Gastroesophageal sphincter (tissue), 4 donors: ENCODE results near the gene FUT8. TPM values are rescaled to one million over a fixed set of nuclear protein-coding genes. Genes with fewer than 3 reads are reported as not detected.

Source experiments
- ATAC-seq: fragments of 150-250 bp; one replicate; pipeline ENCODE4 v1.9.1; 2016; ENCODE audit warnings: mild to moderate bottlenecking, moderate library complexity
- H3K27ac ChIP-seq, 4 donors: fragments of 200-600 bp; sonication (generic) in 3 of 4; 1 replicate in 3 of 4; 2 replicates in 1 of 4; pipeline ENCODE4 v1.5.1; 2016 to 2019
- H3K27me3 ChIP-seq: fragments of 200-600 bp; sonication (generic); one replicate; pipeline ENCODE4 v1.5.1; 2019
- H3K36me3 ChIP-seq, 2 donors: fragments of 200-600 bp; sonication (generic); one replicate each; pipeline ENCODE4 v1.5.1; 2019; ENCODE audit warnings: control low read depth in 1 of 2
- H3K4me1 ChIP-seq, 3 donors: fragments of 200-600 bp; sonication (generic); 1 replicate in 2 of 3; 2 replicates in 1 of 3; pipeline ENCODE4 v1.5.1; 2016 to 2019; ENCODE audit warnings: control low read depth in 2 of 3
- H3K4me3 ChIP-seq, 2 donors: fragments of 200-600 bp; sonication (generic); one replicate each; pipeline ENCODE4 v1.5.1; 2019; ENCODE audit warnings: mild to moderate bottlenecking in 1 of 2, moderate library complexity in 1 of 2
- H3K9me3 ChIP-seq, 3 donors: fragments of 200-600 bp; sonication (generic); one replicate each; pipeline ENCODE4 v1.5.1; 2017 to 2019; ENCODE audit warnings: control low read depth in 2 of 3
- EP300 ChIP-seq: sonication (generic); formaldehyde crosslinking; IDR thresholded peaks from one replicate; pipeline ENCODE4 v1.6.1; 2017; ENCODE audit warnings: antibody characterized with exemption, mild to moderate bottlenecking
- POLR2A ChIP-seq, 2 donors: fragments of 450-650 bp; IDR thresholded peaks; one replicate each; pipeline ENCODE4 v1.6.1; 2017; ENCODE audit warnings: antibody characterized with exemption in 2 of 2, mild to moderate bottlenecking in 2 of 2, moderate library complexity in 1 of 2
- POLR2AphosphoS5 ChIP-seq: sonication (generic); formaldehyde crosslinking; IDR thresholded peaks from one replicate; pipeline ENCODE4 v1.6.1; 2017; ENCODE audit warnings: antibody characterized with exemption
- WGBS, 2 donors: methylation state at CpG; one replicate each; pipeline ENCODE4 v1.1.5; 2018; ENCODE audit warnings: low coverage in 1 of 2; 5-methylcytosine and 5-hydroxymethylcytosine counted together
- total RNA-seq, 4 donors: library from RNA; depleted of rRNA; stranded (reverse); fragments of >200 nt; gene quantifications; one replicate each; pipeline ENCODE4 v1.1.0, GENCODE V29; 2016
- TF ChIP-seq, protein P1 (sequence below), 4 experiments: fragments of 200-600 bp in 2 of 4; fragments of 450-650 bp in 2 of 4; sonication (generic) in 1 of 4; IDR thresholded peaks; one replicate each; pipeline ENCODE4 v1.5.1; 2017 to 2019; ENCODE audit warnings: antibody characterized with exemption in 4 of 4, mild to moderate bottlenecking in 2 of 4, moderate library complexity in 2 of 4

Gene FUT8
- total RNA-seq, 4 donors from 2014 or later = 16.9 to 35.2 (median 30.8) TPM

GRCh38 chr14:65387628-65388027, 24.9 kb upstream of the FUT8 start:
- Histone ChIP-seq H3K4me1 (no peaks in the 10 kb centered on the region), H3K27ac (no peak overlapping the region), H3K36me3 (no peaks in the 10 kb centered on the region), H3K9me3 (no peaks in the 10 kb centered on the region), H3K4me3 (no peak overlapping the region), H3K27me3 (no peaks in the 10 kb centered on the region)
- 100% methylated on average over 1 of the region's 1 CpG for WGBS, 2 donors
- ATAC-seq = no peak
- no peak for TF ChIP-seq EP300
- TF ChIP-seq, protein P1, sequence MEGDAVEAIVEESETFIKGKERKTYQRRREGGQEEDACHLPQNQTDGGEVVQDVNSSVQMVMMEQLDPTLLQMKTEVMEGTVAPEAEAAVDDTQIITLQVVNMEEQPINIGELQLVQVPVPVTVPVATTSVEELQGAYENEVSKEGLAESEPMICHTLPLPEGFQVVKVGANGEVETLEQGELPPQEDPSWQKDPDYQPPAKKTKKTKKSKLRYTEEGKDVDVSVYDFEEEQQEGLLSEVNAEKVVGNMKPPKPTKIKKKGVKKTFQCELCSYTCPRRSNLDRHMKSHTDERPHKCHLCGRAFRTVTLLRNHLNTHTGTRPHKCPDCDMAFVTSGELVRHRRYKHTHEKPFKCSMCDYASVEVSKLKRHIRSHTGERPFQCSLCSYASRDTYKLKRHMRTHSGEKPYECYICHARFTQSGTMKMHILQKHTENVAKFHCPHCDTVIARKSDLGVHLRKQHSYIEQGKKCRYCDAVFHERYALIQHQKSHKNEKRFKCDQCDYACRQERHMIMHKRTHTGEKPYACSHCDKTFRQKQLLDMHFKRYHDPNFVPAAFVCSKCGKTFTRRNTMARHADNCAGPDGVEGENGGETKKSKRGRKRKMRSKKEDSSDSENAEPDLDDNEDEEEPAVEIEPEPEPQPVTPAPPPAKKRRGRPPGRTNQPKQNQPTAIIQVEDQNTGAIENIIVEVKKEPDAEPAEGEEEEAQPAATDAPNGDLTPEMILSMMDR (IDR thresholded peaks at IDR 0.05) = no peak
- TF ChIP-seq POLR2AphosphoS5 = no peak
- TF ChIP-seq POLR2A (IDR thresholded peaks at IDR 0.05) = no peak

GRCh38 chr14:65392296-65392695, 20.2 kb upstream of the FUT8 start:
- no peaks in the 10 kb centered on the region for H3K4me1 ChIP-seq
- TF ChIP-seq, protein P1 (IDR thresholded peaks at IDR 0.05) = no peak
- no peak for TF ChIP-seq POLR2AphosphoS5
- TF ChIP-seq POLR2A (IDR thresholded peaks at IDR 0.05) = no peak
- TF ChIP-seq EP300 = no peak
- ATAC-seq = no peak
- peaks cover 0 to 12% (median 0%) of the 10 kb centered on the region in 3 donors for H3K9me3 ChIP-seq
- no peaks in the 10 kb centered on the region for H3K36me3 ChIP-seq
- H3K27ac ChIP-seq = no peak overlapping the region
- WGBS, 2 donors = 69 to 77% methylated on average over 4 of the region's 4 CpGs
- no peaks in the 10 kb centered on the region for H3K27me3 ChIP-seq
- no peak overlapping the region for H3K4me3 ChIP-seq

- WGBS, 2 donors = 72 to 75% methylated on average over 4 of the region's 5 CpGs
- ATAC-seq = no peak
- H3K9me3 ChIP-seq = peaks cover 0 to 12% (median 0%) of the 10 kb centered on the region in 3 donors
- H3K4me1 ChIP-seq = no peaks in the 10 kb centered on the region
- no peak overlapping the region for H3K4me3 ChIP-seq
- no peaks in the 10 kb centered on the region for H3K27me3 ChIP-seq
- no peak overlapping the region for H3K27ac ChIP-seq
- H3K36me3 ChIP-seq = no peaks in the 10 kb centered on the region
- TF ChIP-seq, protein P1 (IDR thresholded peaks at IDR 0.05) = no peak
- TF ChIP-seq POLR2A (IDR thresholded peaks at IDR 0.05) (no peak), POLR2AphosphoS5 (no peak), EP300 (no peak)
Observed at GRCh38 chr14:65396082-65396910, 16.2 kb upstream of the FUT8 start.

DNA sequence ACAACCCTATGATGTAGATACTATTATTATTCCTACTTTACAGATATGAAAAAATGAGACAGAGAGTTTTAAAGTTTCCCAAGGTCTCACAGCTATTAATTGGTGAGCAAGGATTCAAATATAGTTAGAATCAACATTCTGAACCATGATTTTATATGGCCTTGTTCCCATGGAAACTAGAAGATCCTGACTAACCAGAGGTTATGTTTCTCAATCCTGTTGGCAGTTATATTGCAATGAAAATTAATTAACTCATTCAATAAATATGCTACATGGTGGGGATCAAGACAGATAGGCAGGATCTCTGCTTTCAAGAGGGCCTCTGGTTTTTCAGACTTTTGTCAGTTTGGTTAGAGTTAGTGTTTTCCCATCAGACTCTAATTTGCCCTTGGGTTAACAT, 9.3 kb upstream of the FUT8 start:
- H3K4me3 ChIP-seq = no peak overlapping the region
- H3K27ac ChIP-seq = no peak overlapping the region
- H3K9me3 ChIP-seq = no peaks in the 10 kb centered on the region
- H3K4me1 ChIP-seq = no peaks in the 10 kb centered on the region
- H3K27me3 ChIP-seq = no peaks in the 10 kb centered on the region
- ATAC-seq = no peak
- H3K36me3 ChIP-seq = no peaks in the 10 kb centered on the region
- TF ChIP-seq POLR2AphosphoS5 (no peak), EP300 (no peak), POLR2A (IDR thresholded peaks at IDR 0.05) (no peak)
- TF ChIP-seq, protein P1 (IDR thresholded peaks at IDR 0.05) = no peak

DNA sequence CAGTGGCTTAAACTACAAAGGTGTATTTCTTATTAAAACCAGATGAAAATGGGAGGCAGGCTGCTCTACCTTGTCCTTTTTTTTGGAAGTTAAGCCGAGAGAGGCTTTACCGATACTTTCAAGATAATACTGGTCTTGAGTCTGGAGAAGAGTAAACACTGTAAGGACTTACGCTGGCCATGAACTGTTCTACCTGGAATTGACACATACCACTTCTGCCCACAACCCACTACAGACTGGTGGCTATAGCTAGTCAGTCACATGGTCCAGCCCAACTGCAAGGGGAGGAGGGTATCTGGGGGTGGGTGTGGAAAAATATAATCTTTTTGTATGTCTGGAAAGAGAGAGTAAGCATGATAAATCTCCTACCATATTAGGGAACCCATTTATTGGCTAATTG, 4.4 kb upstream of the FUT8 start:
- H3K9me3 ChIP-seq = no peaks in the 10 kb centered on the region
- H3K27ac ChIP-seq = no peak overlapping the region
- peaks cover 0 to 8% (median 0%) of the 10 kb centered on the region in 3 donors for H3K4me1 ChIP-seq
- no peaks in the 10 kb centered on the region for H3K36me3 ChIP-seq
- H3K27me3 ChIP-seq = no peaks in the 10 kb centered on the region
- TF ChIP-seq, protein P1 (IDR thresholded peaks at IDR 0.05) = no peak
- TF ChIP-seq EP300 = no peak
- TF ChIP-seq POLR2AphosphoS5 = no peak
- TF ChIP-seq POLR2A (IDR thresholded peaks at IDR 0.05) = no peak
- 79 to 92% methylated on average over 3 of the region's 3 CpGs for WGBS, 2 donors
- H3K4me3 ChIP-seq = no peak overlapping the region
- ATAC-seq = no peak
